GM12872 (cell line): ENCODE results near the gene SYCN.
"Not testable (repeated sequence)": the region's sequence is repeated elsewhere in the genome, so short reads cannot be mapped to it uniquely, and the experiment has no call there.

Source experiments
- TF ChIP-seq, protein P1 (sequence below): IDR thresholded peaks from 3 replicates; pipeline ENCODE4 v1.5.1; 2011; ENCODE audit warnings: low read depth, mild to moderate bottlenecking, low read length, moderate library complexity; ENCODE audit not compliant: insufficient read depth

Gene SYCN

DNA sequence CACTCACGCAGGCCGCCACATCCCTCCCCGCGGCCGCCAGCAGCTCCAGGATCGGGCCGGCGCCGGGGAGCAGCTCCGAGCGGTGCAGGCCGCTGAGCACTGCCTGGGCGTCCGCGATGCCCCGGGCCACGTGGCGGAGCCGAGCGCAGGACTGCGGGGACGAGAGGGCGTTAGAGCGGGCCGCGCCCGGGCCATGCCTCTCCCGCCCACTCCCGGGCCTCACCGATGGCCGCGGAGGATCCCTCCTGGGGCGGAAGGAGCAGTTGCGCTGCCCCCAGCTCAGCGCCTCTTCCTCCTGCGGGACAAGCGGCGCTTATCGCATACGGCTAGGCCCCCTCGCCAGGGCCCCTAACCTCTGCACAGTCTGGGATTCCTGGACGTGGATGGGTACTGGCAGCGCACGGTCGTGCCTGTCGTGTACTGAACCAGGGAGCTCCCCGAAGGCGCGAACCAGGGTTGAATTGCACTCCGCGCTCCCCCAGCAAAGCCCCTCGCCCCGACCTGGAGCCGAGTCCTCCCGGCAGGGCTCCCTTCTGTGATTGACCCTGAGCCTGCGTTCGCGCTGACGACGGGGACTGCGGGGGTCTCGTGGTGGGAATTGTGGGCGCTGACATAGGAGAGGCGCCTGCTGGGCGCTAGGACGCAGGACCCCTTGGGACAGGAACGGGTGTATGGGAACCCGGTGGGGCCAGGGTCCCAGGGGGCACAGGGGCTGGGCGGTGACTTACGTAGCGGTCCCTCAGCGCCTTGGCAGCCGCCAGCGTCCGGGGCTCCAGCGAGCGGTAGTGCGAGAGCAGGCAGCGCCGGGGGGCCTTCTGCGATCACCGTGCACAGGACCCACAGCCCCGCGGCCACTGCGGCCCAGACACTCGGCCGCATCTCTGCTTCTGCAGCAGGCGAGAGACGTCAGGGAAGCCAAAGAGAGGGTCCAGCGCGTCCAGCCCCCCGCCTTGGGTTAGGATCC, 43.9 kb upstream of the SYCN start:
- TF ChIP-seq, protein P1, sequence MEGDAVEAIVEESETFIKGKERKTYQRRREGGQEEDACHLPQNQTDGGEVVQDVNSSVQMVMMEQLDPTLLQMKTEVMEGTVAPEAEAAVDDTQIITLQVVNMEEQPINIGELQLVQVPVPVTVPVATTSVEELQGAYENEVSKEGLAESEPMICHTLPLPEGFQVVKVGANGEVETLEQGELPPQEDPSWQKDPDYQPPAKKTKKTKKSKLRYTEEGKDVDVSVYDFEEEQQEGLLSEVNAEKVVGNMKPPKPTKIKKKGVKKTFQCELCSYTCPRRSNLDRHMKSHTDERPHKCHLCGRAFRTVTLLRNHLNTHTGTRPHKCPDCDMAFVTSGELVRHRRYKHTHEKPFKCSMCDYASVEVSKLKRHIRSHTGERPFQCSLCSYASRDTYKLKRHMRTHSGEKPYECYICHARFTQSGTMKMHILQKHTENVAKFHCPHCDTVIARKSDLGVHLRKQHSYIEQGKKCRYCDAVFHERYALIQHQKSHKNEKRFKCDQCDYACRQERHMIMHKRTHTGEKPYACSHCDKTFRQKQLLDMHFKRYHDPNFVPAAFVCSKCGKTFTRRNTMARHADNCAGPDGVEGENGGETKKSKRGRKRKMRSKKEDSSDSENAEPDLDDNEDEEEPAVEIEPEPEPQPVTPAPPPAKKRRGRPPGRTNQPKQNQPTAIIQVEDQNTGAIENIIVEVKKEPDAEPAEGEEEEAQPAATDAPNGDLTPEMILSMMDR = no peak

DNA sequence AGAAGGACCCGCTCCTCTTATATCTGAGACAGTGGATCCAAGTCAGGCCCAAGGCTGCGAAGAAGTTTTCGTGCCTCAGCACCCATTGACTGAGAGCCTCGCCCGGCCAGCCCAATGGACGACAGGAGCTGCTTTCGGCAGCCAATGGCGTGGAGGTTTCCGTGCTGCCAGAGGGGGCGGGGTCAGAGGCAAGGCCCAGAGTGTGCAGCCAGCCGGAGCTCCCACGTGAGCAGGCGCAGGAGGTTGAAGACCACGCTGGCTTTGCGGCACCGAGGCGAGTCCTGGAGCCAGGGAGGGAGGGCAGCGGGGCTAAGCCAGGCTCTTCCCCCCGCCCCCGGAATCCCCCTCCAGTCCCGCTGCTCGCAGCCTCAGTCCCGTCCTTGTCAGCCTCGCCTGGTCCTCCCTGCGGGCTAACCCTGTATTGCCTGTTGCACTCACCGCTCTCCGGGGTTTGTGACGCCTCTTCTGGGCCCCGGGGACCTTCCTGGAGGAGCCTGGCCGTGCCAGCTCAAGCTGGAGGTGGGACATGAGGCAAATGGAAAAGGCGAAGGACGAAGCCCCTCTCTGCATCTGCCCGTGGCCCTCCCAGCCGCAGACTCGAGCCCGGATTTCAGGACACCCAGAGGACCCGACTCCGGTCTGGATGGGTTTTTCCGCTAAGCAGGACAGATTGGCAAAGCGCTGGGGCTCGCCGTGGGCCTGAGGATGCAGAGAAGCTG, 43.0 kb upstream of the SYCN start:
- TF ChIP-seq, protein P1 = no peak

DNA sequence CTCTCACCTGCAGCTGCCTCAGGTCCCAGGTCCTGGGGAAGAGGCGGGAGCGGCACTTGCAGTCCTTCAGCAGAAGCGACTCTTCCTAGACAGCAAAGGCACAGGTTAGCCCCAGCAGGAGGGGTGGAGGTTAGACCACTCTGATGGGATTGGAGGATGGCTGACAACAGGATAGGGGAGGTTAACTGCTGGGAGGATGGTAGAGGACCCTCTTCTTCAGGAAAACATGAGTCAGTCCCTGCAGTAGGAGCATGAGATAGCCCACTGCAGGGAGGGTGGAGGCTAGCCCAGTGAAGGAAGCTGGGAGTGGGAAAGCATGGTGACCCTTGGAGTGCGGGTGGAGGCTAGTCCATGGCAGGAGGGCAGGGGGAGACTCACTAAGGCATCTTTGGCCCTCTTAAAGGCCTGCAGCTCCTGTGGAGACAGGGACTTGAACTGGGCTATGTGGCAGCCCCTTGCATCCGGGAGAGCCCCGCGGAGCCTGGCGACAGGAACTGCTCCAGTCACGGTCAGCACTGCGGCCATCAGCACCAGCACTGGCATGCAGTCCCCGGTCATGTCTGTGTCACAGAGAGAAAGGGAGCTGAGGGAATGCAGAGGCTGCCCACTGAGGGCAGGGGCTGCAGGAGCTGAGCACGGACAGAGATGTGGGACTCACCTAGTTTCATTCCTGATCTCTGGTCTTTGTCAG, 40.5 kb upstream of the SYCN start, which contains the start of gene IFNL3:
TSS of gene IFNL3 (minus strand) at position 597 of the 691 bp plus-strand sequence. CDS start at position 558, 39 bp downstream.
- TF ChIP-seq, protein P1 = not testable (repeated sequence)

DNA sequence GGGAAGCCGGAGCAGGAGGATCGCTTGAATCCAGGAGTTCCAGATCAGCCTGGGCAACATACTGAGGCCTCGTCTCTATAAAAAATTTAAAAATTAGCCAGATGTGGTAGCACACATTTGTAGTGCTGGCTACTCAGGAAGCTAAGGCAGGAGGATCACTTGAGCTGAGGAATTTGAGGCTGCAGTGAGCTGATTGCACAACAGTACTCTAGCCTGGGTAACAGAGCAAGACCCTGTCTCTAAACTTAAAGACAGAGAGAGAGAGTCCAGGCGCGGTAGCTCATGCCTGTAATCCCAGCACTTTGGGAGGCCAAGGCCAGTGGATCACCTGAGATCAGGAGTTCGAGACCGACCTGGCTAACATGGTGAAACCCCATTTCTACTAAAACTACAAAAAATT, 36.4 kb upstream of the SYCN start:
- TF ChIP-seq, protein P1 = no peak

DNA sequence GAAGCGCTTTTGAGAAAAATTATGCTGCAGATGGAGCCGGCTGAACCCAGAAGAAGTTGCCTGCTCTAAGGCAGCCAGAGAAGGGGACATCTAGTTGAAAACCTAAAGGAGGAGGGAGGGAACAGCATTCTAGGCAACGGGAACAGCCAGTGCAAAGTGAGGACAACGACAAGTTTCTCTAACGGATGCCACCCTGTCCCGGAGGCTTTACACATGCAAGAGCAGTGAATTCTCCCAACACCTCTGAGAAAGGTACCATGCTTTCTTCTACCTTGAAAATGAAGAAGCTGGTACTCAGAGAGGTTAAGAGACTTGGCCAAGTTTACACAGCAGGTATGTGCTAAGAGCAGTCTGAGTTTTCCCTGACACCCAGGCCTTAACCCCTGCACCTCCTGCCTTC, 34.9 kb upstream of the SYCN start:
- TF ChIP-seq, protein P1 = no peak

DNA sequence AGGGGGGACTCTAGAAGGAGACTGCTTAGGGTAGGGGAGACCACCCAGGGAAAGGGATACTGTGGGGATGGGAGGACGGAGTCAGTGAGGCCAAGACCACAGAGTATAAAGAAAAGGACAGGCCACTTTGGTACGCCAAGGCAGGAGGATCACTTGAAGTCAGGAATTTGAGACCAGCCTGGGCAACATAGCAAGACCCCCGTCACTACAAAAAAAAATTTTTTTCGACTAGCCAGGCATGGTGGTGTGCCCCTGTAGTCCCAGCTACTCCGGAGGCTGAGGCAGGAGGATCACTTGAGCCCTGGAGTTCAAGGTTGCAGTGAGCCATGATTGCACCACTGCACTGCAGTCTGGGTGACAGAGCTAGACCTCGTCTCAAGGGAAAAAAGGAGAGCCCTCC, 34.1 kb upstream of the SYCN start:
- TF ChIP-seq, protein P1 = no peak
